HepG2 (cell line): ENCODE data around the gene IFNK.

Experiments
- CHD2 ChIP-seq: IDR thresholded peaks from 2 replicates; pipeline ENCODE4 v1.6.1; 2011; ENCODE audit warnings: low read depth, low read length, improper control_type of control experiment
- FOXJ3 ChIP-seq: sonication (generic); formaldehyde crosslinking; IDR thresholded peaks from 2 replicates; pipeline ENCODE4 v1.4.0; 2020; ENCODE audit warnings: missing genetic modification reagents, mild to moderate bottlenecking, borderline replicate concordance
- POLR2A ChIP-seq, 2 experiments: IDR thresholded peaks; 2 replicates each; pipeline ENCODE4 v1.6.1; 2011; ENCODE audit warnings: low read depth in 2 of 2, low read length in 2 of 2, mild to moderate bottlenecking in 1 of 2, moderate library complexity in 1 of 2; ENCODE audit not compliant: insufficient read depth in 1 of 2
- POLR2AphosphoS5 ChIP-seq: IDR thresholded peaks from 2 replicates; pipeline ENCODE4 v1.6.1; 2012; ENCODE audit warnings: low read depth, low read length
- RXRA ChIP-seq: sonication (generic); formaldehyde crosslinking; IDR thresholded peaks from 2 replicates; pipeline ENCODE4 v1.5.1; 2020; ENCODE audit warnings: missing genetic modification reagents
- SP1 ChIP-seq, 2 experiments: fragments of 450-650 bp in 1 of 2; sonication (generic) in 1 of 2; formaldehyde crosslinking in 1 of 2; IDR thresholded peaks; 2 replicates each; pipeline versions ENCODE4 v1.4.0 to v1.6.1; 2016 to 2020; ENCODE audit warnings: missing genetic modification reagents in 1 of 2
- ZNF317 ChIP-seq: sonication (generic); formaldehyde crosslinking; IDR thresholded peaks from 2 replicates; pipeline ENCODE4 v1.5.0; 2020; ENCODE audit warnings: mild to moderate bottlenecking, missing genetic modification reagents
- ZNF580 ChIP-seq: IDR thresholded peaks from 2 replicates; pipeline ENCODE4 v1.6.1; 2016; ENCODE audit warnings: low read depth, borderline replicate concordance
- ZSCAN20 ChIP-seq: sonication (generic); formaldehyde crosslinking; IDR thresholded peaks from 2 replicates; pipeline ENCODE4 v1.4.0; 2020; ENCODE audit warnings: missing genetic modification reagents, mild to moderate bottlenecking, borderline replicate concordance
- ZZZ3 ChIP-seq: sonication (generic); formaldehyde crosslinking; IDR thresholded peaks from 2 replicates; pipeline ENCODE4 v1.4.0; 2020; ENCODE audit warnings: missing genetic modification reagents, mild to moderate bottlenecking, borderline replicate concordance
- TF ChIP-seq, protein P1 (sequence below): IDR thresholded peaks from 2 replicates; pipeline ENCODE4 v1.6.1; 2016; ENCODE audit warnings: low read depth, control low read depth
- TF ChIP-seq, protein P2 (sequence below), 2 experiments: IDR thresholded peaks; 2 replicates each; pipeline ENCODE4 v1.6.1; 2011 to 2012; ENCODE audit warnings: low read length in 2 of 2, borderline replicate concordance in 1 of 2, low read depth in 1 of 2, mild to moderate bottlenecking in 1 of 2, moderate library complexity in 1 of 2

DNA sequence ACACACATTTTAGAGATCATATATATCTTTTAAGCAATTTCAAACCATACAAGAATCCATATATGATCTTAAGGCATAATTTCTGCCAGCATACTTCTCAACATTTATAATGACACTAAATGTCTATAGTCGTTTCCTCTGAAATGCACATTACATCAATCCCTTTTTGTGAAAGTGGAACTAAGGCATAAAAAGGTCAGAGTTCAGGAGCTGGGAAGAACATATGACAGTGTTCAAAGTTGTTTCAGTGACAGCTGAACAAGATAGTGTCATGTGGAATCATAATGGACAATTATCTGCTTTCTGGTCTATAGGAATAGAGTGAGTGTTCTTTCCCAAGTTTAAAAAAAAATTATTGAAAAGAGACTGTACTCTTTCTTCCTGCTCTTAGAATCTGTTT is 8.0 kb downstream of the IFNK start:
- TF ChIP-seq CHD2 (no peak), SP1 (IDR thresholded peaks at IDR 0.05) (no peak), SP1 (CRISPR knock-in tag; IDR thresholded peaks at IDR 0.05) (no peak), ZZZ3 (no peak), RXRA (CRISPR knock-in tag) (no peak), ZNF580 (no peak), ZNF317 (no peak), ZSCAN20 (CRISPR knock-in tag) (no peak), POLR2AphosphoS5 (no peak), FOXJ3 (CRISPR knock-in tag) (no peak), POLR2A (IDR thresholded peaks at IDR 0.05; ENCODE audit: insufficient read depth in 1 of 2, low read depth in 2 of 2, low read length in 2 of 2) (no peak)
- TF ChIP-seq, protein P1, sequence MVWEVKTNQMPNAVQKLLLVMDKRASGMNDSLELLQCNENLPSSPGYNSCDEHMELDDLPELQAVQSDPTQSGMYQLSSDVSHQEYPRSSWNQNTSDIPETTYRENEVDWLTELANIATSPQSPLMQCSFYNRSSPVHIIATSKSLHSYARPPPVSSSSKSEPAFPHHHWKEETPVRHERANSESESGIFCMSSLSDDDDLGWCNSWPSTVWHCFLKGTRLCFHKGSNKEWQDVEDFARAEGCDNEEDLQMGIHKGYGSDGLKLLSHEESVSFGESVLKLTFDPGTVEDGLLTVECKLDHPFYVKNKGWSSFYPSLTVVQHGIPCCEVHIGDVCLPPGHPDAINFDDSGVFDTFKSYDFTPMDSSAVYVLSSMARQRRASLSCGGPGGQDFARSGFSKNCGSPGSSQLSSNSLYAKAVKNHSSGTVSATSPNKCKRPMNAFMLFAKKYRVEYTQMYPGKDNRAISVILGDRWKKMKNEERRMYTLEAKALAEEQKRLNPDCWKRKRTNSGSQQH (CRISPR knock-in tag) = no peak
- TF ChIP-seq, protein P2, sequence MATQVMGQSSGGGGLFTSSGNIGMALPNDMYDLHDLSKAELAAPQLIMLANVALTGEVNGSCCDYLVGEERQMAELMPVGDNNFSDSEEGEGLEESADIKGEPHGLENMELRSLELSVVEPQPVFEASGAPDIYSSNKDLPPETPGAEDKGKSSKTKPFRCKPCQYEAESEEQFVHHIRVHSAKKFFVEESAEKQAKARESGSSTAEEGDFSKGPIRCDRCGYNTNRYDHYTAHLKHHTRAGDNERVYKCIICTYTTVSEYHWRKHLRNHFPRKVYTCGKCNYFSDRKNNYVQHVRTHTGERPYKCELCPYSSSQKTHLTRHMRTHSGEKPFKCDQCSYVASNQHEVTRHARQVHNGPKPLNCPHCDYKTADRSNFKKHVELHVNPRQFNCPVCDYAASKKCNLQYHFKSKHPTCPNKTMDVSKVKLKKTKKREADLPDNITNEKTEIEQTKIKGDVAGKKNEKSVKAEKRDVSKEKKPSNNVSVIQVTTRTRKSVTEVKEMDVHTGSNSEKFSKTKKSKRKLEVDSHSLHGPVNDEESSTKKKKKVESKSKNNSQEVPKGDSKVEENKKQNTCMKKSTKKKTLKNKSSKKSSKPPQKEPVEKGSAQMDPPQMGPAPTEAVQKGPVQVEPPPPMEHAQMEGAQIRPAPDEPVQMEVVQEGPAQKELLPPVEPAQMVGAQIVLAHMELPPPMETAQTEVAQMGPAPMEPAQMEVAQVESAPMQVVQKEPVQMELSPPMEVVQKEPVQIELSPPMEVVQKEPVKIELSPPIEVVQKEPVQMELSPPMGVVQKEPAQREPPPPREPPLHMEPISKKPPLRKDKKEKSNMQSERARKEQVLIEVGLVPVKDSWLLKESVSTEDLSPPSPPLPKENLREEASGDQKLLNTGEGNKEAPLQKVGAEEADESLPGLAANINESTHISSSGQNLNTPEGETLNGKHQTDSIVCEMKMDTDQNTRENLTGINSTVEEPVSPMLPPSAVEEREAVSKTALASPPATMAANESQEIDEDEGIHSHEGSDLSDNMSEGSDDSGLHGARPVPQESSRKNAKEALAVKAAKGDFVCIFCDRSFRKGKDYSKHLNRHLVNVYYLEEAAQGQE (IDR thresholded peaks at IDR 0.05; ENCODE audit: borderline replicate concordance in 1 of 2, low read depth in 1 of 2, low read length in 2 of 2) = no peak
